NOMO-1 (cell line): Measurements from ENCODE around the gene SLC27A2.
"Not testable (repeated sequence)": the region's sequence is repeated elsewhere in the genome, so short reads cannot be mapped to it uniquely, and the experiment has no call there.

ENCODE experiments used
- DNase-seq, 2 experiments: peaks; one replicate each; lab custom pipeline; 2025; ENCODE audit not compliant: unreplicated experiment in 2 of 2; lab: John Stamatoyannopoulos, UW

Gene SLC27A2

GRCh38 chr15:50188793-50189192 lies 6.8 kb downstream of the SLC27A2 start:
- DNase-seq, result not testable (repeated sequence)

- peak; percentile 31 to 54 for DNase-seq
Measured at GRCh38 chr15:50189633-50190032, 7.6 kb downstream of the SLC27A2 start.

DNA sequence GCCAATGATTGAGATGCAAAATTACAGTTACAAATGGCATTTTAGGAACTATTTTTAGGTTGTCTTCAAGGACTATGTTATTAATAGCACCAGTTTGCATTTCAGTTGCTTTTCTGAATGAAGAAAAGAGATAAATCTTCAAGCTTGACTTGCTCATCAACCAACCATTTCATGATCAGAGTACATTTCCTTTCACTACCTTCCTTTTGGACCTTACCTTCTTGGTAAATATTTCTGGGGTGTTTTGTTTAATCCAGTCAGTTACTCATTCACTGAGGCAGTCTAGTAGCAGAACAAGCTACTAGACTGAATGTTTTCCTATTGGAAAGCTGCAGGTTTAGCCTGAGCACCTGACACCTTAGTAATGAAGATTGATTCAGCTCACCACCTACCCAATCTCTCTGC lies 8.2 kb downstream of the SLC27A2 start:
- no peak for DNase-seq

- DNase-seq, result no peak
Measured at GRCh38 chr15:50190723-50191122, 8.7 kb downstream of the SLC27A2 start.

DNA sequence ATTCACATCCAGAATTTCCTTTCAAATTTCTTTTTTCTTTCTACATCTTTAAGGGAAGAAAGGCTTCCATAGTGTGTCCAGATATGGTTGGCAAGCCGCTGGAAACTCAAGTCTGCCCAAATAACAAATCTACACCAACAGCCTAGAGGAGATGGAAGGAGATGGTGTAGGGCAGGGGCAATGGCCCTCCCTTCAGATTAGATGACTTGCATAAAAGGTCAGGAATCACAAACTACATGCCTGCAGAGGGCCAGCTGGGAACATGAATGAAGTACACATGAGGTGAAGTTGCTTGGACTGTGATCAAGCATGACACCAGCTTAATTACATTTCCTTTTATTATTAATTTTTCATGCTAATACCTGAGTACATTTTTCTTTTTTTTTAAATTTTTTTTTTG lies 10.2 kb downstream of the SLC27A2 start:
- no peak for DNase-seq

- no peak for DNase-seq
Measured at GRCh38 chr15:50192926-50193620, 11.1 kb downstream of the SLC27A2 start.

GRCh38 chr15:50202003-50202402 lies 20.0 kb downstream of the SLC27A2 start:
- DNase-seq, result no peak

DNA sequence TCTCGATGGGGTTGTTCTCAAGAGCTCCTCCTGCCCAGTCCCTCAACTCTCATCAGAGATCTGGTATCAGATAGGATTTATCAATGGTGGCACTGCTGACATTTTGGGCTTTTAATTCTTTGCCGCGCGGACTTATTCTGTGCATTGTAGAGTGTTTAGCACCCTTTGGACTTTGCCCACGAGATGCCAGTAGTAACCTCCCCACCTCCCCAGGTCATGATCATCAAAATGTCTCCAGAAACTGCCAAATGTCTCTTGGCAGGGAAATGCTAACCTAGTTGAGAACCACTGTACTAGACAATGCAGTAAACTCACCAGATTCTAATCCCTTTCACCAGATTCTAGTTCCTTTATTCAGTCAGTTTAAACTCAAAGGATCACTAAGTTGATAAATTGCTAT lies 24.0 kb downstream of the SLC27A2 start:
- DNase-seq, result no peak

GRCh38 chr15:50209809-50210208 lies 27.8 kb downstream of the SLC27A2 start:
- no peak for DNase-seq

DNA sequence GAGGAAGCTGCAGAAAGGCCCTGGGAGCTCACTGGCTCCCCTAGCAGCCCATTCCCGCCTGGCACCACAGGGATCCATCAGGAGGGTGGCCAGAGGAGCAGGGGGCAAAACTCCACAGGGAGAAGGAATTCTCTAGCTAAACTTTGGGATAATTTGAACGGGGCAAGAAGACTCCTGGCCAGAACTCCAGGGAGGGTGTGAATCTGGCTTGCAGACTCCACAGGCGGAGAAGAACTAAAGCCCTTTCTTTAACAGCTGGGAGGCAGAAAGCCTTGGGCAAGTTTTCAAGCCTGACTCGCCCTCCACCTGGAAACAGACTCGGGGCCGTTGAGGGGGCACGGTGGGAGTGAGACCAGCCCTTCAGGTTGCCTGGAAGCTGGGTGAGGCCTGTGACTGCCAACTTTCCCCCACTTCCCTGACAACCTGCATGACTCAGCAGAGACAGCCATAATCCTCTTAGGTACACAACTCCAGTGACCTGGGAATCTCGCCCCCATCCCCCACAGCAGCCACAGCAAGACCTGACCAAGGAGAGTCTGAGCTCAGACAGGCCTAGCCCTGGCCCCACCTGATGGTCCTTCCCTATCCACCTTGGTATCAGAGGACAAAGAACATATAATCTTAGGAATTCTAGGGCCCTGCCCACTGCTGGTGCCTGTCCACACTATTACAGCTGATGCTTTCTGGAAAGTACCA lies 28.6 kb downstream of the SLC27A2 start:
- no peak for DNase-seq

DNA sequence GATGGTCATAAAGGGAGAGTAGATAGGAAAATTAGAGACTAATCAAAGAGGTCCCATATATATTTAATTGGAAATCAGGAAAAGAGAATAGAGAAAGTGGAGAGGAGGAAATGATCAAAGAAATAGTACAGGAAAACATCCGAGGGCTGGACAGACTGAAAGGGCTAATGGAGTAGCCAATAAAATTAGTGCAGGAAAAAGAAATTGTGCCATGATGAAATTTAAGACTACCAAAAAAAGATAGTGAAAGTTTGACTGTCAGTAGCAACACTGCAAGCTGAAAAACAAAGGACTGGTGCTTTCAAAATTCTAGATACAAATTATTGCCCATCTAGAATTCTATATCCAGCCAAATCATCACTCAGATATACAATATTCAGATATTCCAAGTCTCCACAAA lies 36.3 kb downstream of the SLC27A2 start:
- no peak for DNase-seq

DNA sequence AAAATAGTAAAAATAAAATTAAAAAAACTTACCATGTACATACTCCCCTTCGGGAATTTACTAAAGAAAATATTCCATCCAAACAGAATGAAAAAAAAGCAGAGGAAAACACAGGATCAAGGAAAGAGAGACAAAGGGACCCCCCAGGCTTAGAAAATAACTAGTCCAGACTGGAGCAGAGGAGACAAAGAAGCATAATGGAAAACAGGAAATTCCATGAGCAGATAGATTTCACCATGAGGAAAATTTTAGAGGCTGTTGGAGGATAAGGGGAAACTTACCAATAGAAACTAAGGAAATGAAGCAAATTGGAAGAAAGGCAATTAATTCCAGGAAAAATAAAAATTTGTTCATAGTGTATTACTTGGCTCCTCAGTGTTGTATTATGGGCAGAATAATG lies 36.7 kb downstream of the SLC27A2 start:
- DNase-seq, result no peak

- no peak for DNase-seq
Measured at GRCh38 chr15:50219820-50220219, 37.8 kb downstream of the SLC27A2 start.

- no peak for DNase-seq
Measured at GRCh38 chr15:50222181-50222580, 40.2 kb downstream of the SLC27A2 start.

- no peak for DNase-seq
Measured at GRCh38 chr15:50224606-50225005, 42.6 kb downstream of the SLC27A2 start.

DNA sequence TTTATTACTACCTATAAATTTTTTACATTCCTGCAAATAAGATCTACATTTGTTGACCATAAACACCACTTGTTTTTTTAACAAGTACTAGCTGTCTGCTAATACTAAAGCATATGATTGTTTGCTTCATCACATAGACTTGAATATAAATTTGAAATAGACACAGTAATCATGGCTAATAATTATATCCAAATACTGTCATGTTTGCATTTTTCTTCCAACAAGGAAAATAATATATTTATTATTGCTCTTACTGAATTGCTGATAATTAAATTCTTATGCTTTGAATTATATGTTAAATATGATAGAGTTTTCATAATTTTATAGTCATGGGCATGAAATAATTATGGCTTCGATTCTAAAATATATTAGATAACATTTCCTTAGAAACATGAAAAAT lies 43.1 kb downstream of the SLC27A2 start:
- DNase-seq, result no peak

DNA sequence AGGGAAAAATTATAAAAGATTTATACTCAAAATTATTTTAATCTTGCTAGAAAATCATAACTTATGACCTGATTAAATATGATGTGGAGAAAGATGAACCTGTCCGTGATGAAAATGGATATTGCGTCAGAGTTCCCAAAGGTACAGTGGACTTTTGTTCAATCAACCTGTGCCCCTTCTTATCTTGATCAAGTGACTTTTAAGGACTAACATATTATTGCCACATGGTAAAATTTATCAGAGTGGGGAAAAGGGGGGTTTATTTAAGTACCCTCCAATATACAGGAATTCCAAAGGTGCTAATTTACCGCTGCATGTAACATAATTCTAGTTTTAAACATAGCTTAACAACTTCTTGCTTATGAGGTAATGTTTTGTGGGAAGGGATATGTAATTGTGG lies 43.9 kb downstream of the SLC27A2 start:
- no peak for DNase-seq

DNA sequence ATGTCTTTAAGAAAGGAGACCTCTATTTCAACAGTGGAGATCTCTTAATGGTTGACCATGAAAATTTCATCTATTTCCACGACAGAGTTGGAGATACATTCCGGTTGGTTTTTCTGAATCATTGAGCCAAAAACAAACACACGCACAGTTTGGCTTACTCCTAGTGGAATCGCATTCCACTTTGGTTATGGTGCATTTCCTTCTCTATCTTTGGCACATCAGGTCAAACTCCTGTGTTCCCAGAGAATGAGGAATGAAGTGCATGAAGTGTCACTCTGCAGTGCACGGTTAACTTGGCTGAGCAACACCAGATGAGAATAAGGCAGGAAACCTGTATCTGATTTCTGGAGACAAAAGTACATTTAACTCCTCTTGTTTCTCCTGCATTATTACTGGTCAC lies 45.1 kb downstream of the SLC27A2 start:
- no peak for DNase-seq

GRCh38 chr15:50228866-50229265 lies 46.9 kb downstream of the SLC27A2 start:
- DNase-seq, result no peak

- no peak for DNase-seq
Measured at GRCh38 chr15:50229336-50229735, 47.3 kb downstream of the SLC27A2 start.

- no peak for DNase-seq
Measured at GRCh38 chr15:50231761-50232160, 49.8 kb downstream of the SLC27A2 start.

GRCh38 chr15:50232791-50233190 lies 50.8 kb downstream of the SLC27A2 start:
- DNase-seq, result no peak
